HG02870 (cell line): Measurements from ENCODE around the gene UBXN4.
"Not testable (repeated sequence)": the region's sequence is repeated elsewhere in the genome, so short reads cannot be mapped to it uniquely, and the experiment has no call there.

ENCODE experiments used
- ATAC-seq: cut with Tn5 transposase; IDR thresholded peaks from one replicate; pipeline ENCODE4 v1.9.1; 2021; ENCODE audit warnings: mild to moderate bottlenecking, moderate library complexity; ENCODE audit not compliant: unreplicated experiment

The UBXN4 gene

GRCh38 chr2:135741395-135742324 lies at the start of gene UBXN4:
UBXN4 (plus strand) TSS chr2:135741855; CDS start chr2:135741930, 75 bp downstream.
- peak; percentile 83 for ATAC-seq

- ATAC-seq, result no peak
These were observed 46.9 kb upstream of the UBXN4 start for GRCh38 chr2:135694711-135695110.

- no peak for ATAC-seq
These were observed 42.8 kb upstream of the UBXN4 start for GRCh38 chr2:135698838-135699237.

- no peak for ATAC-seq
These were observed 40.2 kb upstream of the UBXN4 start for GRCh38 chr2:135701442-135701841.

GRCh38 chr2:135703300-135703699 lies 38.4 kb upstream of the UBXN4 start:
- ATAC-seq, result no peak

- not testable (repeated sequence) for ATAC-seq
These were observed 37.6 kb upstream of the UBXN4 start for GRCh38 chr2:135704075-135704474.

- no peak for ATAC-seq
These were observed 33.5 kb upstream of the UBXN4 start for GRCh38 chr2:135708159-135708558.

- ATAC-seq, result no peak
These were observed 31.7 kb upstream of the UBXN4 start for GRCh38 chr2:135709992-135710391.

GRCh38 chr2:135715086-135715485 lies 26.6 kb upstream of the UBXN4 start:
- ATAC-seq, result not testable (repeated sequence)

GRCh38 chr2:135728064-135728743 lies 13.5 kb upstream of the UBXN4 start:
- no peak for ATAC-seq

GRCh38 chr2:135732561-135732960 lies 9.1 kb upstream of the UBXN4 start:
- no peak for ATAC-seq

- ATAC-seq, result no peak
These were observed 8.6 kb upstream of the UBXN4 start for GRCh38 chr2:135733045-135733444.

- ATAC-seq, result no peak
These were observed 5.1 kb upstream of the UBXN4 start for GRCh38 chr2:135736546-135736945.

- ATAC-seq, result no peak
These were observed 1.4 kb upstream of the UBXN4 start for GRCh38 chr2:135740206-135740605.

GRCh38 chr2:135741043-135741394 lies 636 bp upstream of the UBXN4 start:
- ATAC-seq, result no peak

GRCh38 chr2:135742325-135742757 lies 686 bp downstream of the UBXN4 start:
- ATAC-seq, result peak; percentile 15

GRCh38 chr2:135743860-135744259 lies 2.2 kb downstream of the UBXN4 start:
- ATAC-seq, result no peak

- no peak for ATAC-seq
These were observed 3.2 kb downstream of the UBXN4 start for GRCh38 chr2:135744760-135745314.

- ATAC-seq, result no peak
These were observed 3.9 kb downstream of the UBXN4 start for GRCh38 chr2:135745545-135745944.

GRCh38 chr2:135755573-135755972 lies 13.9 kb downstream of the UBXN4 start:
- ATAC-seq, result no peak

- no peak for ATAC-seq
These were observed 15.0 kb downstream of the UBXN4 start for GRCh38 chr2:135756692-135757091.

GRCh38 chr2:135762022-135762421 lies 20.4 kb downstream of the UBXN4 start:
- ATAC-seq, result no peak
